Measurements from ENCODE around the gene DAP.

GRCh38 chr5:10725636-10726035, 35.4 kb downstream of the DAP start:
- TF ChIP-seq CTCF (IDR thresholded peaks at IDR 0.05) (no peak), POLR2A (IDR thresholded peaks at IDR 0.05) (no peak)

All from adrenal gland (tissue), 5 donors.